ENCODE results near the gene MACC1. TPM values are rescaled to one million over a fixed set of nuclear protein-coding genes. Genes with fewer than 3 reads are reported as not detected.

MACC1 gene
- total RNA-seq, 2 donors from 2014 or later = 0.14 to 0.56 TPM

DNA sequence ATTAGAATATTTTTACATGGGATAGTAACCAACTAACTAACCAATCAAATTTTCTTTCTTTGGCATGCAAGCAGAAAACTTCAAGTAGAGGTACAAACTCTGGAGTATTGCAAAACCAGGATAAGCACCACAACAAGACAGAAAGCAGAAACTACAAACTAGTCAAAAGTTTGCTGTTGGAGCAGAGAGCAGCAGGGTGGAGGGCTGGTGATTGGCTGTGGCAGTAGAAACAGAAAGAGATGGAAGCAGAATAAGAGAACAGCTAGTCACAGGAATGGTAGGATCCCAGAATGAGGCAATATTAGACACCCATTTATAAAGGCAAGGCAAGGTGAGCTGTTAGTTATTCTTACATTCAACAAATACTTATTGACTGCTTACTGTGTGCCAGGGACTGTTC is 6.8 kb upstream of the MACC1 start:
- Histone ChIP-seq H3K4me3 (no peak overlapping the region), H3K27me3 (replicated peaks; ENCODE audit: insufficient read depth) (no peaks in the 10 kb centered on the region), H3K36me3 (no peaks in the 10 kb centered on the region), H3K27ac (no peak overlapping the region), H3K4me1 (ENCODE audit: control insufficient read depth in 1 of 2, low read depth in 2 of 2) (no peaks in the 10 kb centered on the region), H3K9me3 (no peaks in the 10 kb centered on the region)
- TF ChIP-seq CTCF (IDR thresholded peaks at IDR 0.05) = no peak
- no peak for ATAC-seq (ENCODE audit: insufficient number of reproducible peaks, low FRiP score, low read depth)
- no peak for DNase-seq (ENCODE audit: low spot score)

GRCh38 chr7:20223356-20223755 is 6.2 kb upstream of the MACC1 start:
- no peaks in the 10 kb centered on the region for H3K4me1 ChIP-seq (ENCODE audit: control insufficient read depth in 1 of 2, low read depth in 2 of 2)

DNA sequence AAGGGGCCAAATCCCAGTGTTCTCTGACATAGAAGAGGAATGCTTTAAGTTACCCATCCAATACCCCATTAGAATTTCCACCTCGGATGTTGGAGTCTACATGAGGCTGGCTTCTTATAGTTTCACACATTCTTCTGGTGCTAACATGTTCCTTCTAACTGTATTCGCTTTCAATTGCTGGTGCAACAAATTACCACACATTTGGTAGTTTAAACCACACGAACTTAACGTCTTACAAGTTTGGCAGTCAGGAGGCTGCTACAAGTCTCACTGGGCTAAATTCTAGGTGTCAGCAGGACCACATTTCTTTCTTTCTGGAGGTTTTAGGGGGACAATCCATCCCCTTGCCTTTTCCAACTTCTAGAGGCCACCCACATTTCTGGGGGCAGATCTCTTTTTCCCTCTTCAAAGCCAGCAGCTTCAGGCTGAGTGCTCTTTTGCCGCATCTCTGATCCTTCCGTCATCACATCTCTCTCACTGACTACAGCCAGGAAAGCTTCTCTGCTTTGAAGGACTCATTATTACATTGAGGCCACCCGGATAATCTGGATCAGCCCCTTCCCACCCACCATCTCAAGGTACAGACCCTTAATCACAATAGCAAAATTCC is 5.1 kb upstream of the MACC1 start:
- Histone ChIP-seq H3K36me3 (no peaks in the 10 kb centered on the region), H3K9me3 (no peaks in the 10 kb centered on the region), H3K27ac (no peak overlapping the region), H3K27me3 (replicated peaks; ENCODE audit: insufficient read depth) (no peaks in the 10 kb centered on the region), H3K4me3 (no peak overlapping the region), H3K4me1 (ENCODE audit: control insufficient read depth in 1 of 2, low read depth in 2 of 2) (no peaks in the 10 kb centered on the region)
- DNase-seq (ENCODE audit: low spot score) (no peak), ATAC-seq (ENCODE audit: insufficient number of reproducible peaks, low FRiP score, low read depth) (no peak)
- no peak for TF ChIP-seq CTCF (IDR thresholded peaks at IDR 0.05)

More at GRCh38 chr7:20223356-20223755, 6.2 kb upstream of the MACC1 start:
- no peaks in the 10 kb centered on the region for H3K36me3 ChIP-seq
- no peaks in the 10 kb centered on the region for H3K27me3 ChIP-seq (replicated peaks; ENCODE audit: insufficient read depth)
- no peak for TF ChIP-seq CTCF (IDR thresholded peaks at IDR 0.05)
- H3K27ac ChIP-seq = no peak overlapping the region
- DNase-seq (ENCODE audit: low spot score) (no peak), ATAC-seq (ENCODE audit: insufficient number of reproducible peaks, low FRiP score, low read depth) (no peak)
- H3K9me3 ChIP-seq = no peaks in the 10 kb centered on the region
- no peak overlapping the region for H3K4me3 ChIP-seq

DNA sequence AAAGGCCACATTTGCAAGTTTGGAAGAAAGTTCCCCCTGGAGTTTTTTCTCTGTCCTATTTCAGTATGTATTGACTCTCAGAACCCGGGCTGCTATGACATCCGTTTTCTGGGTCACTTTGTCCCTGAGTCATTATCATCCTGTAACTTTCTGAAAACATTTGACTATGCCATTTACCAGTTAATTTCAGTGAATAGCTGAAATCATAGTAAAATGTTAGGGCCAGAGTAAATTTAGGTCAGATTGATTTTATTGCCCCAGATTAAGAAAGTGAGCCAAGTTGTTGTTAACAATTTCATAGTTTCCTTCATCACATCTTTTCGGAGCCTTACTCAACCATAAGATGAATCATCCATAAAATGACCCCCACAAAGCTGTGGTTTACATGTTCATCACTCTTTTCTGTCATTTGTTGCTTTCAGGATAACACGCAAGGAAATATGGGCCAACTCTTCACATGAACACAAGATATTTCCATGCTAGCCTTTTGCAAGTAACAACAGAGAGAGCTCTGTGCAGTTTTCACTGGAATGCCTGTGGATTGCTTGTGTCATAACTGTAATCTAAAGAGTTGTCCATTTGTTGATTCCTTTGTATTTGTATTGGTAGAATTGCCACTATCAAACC is 3.9 kb upstream of the MACC1 start:
- TF ChIP-seq CTCF (IDR thresholded peaks at IDR 0.05) = no peak
- H3K36me3 ChIP-seq = no peaks in the 10 kb centered on the region
- DNase-seq (ENCODE audit: low spot score) (no peak), ATAC-seq (ENCODE audit: insufficient number of reproducible peaks, low FRiP score, low read depth) (peak; percentile 22)
- no peak overlapping the region for H3K4me3 ChIP-seq
- no peaks in the 10 kb centered on the region for H3K4me1 ChIP-seq (ENCODE audit: control insufficient read depth in 1 of 2, low read depth in 2 of 2)
- peak overlapping the region; percentile 40 to 58 for H3K27ac ChIP-seq
- no peaks in the 10 kb centered on the region for H3K27me3 ChIP-seq (replicated peaks; ENCODE audit: insufficient read depth)
- H3K9me3 ChIP-seq = no peaks in the 10 kb centered on the region

GRCh38 chr7:20220293-20220761 is 3.1 kb upstream of the MACC1 start:
- Histone ChIP-seq H3K4me3 (no peak overlapping the region), H3K27me3 (replicated peaks; ENCODE audit: insufficient read depth) (no peaks in the 10 kb centered on the region), H3K27ac (peak overlapping the region; percentile 40 to 58), H3K9me3 (no peaks in the 10 kb centered on the region), H3K36me3 (no peaks in the 10 kb centered on the region), H3K4me1 (ENCODE audit: control insufficient read depth in 1 of 2, low read depth in 2 of 2) (no peaks in the 10 kb centered on the region)
- no peak for DNase-seq (ENCODE audit: low spot score)
- no peak for TF ChIP-seq CTCF (IDR thresholded peaks at IDR 0.05)
- no peak for ATAC-seq (ENCODE audit: insufficient number of reproducible peaks, low FRiP score, low read depth)
